Panc1 (cell line): ENCODE measurements around the gene MAPK8. TPM values are rescaled to one million over a fixed set of nuclear protein-coding genes. Genes with fewer than 3 reads are reported as not detected.

Experiments used
- ATAC-seq: fragments of 200-7000 bp; cut with Tn5 transposase; 2 replicates; pipeline ENCODE4 v1.9.1; 2020; ENCODE audit warnings: mild to moderate bottlenecking, moderate library complexity
- BruUV-seq: library from RNA; stranded (reverse); fragments of 400-500 nt; replicated peaks from 2 replicates; lab custom pipeline; 2021; lab: Mats Ljungman, UMichigan
- CTCF ChIA-PET: fragments of 300-600 bp; sonication (Branson Sonifier 250); formaldehyde crosslinking; loops from one replicate; lab custom pipeline; 2022; ENCODE audit warnings: antibody characterized with exemption; lab: Charles Lee
- POLR2A ChIA-PET: fragments of 300-600 bp; sonication (Branson Sonifier 250); formaldehyde crosslinking; loops from one replicate; lab custom pipeline; 2022; ENCODE audit warnings: antibody characterized with exemption; lab: Charles Lee
- DNase-seq: peaks from one replicate; pipeline ENCODE4 v3.0.0-alpha.2; 2010; ENCODE audit warnings: low read depth, low spot score
- H3K27ac ChIP-seq: 2 replicates; pipeline ENCODE4 v1.5.1; 2011; ENCODE audit warnings: mild to moderate bottlenecking, low read length, inconsistent platforms
- H3K27me3 ChIP-seq: fragments of 200-500 bp; sonication (Bioruptor generic); 2 replicates; pipeline ENCODE4 v1.6.0; 2014; ENCODE audit warnings: low read length, inconsistent platforms; ENCODE audit not compliant: control insufficient read depth, insufficient read depth
- H3K36me3 ChIP-seq: fragments of 200-500 bp; sonication (Bioruptor generic); 2 replicates; pipeline ENCODE4 v1.5.1; 2014; ENCODE audit warnings: inconsistent platforms, mild to moderate bottlenecking, low read length, moderate library complexity; ENCODE audit not compliant: control insufficient read depth, insufficient read depth
- H3K4me1 ChIP-seq: 2 replicates; pipeline ENCODE4 v1.5.1; 2011; ENCODE audit warnings: inconsistent platforms, mild to moderate bottlenecking, low read length, moderate library complexity; ENCODE audit not compliant: control insufficient read depth, insufficient read depth
- H3K4me3 ChIP-seq, 2 experiments: 2 replicates each; pipeline ENCODE4 v1.5.1; 2011 to 2012; ENCODE audit warnings: low read depth in 2 of 2, low read length in 2 of 2, mild to moderate bottlenecking in 2 of 2, inconsistent platforms in 1 of 2, moderate library complexity in 1 of 2
- H3K9me3 ChIP-seq: fragments of 200-500 bp; sonication (Bioruptor generic); 2 replicates; pipeline ENCODE4 v1.5.1; 2014; ENCODE audit warnings: low read depth, mild to moderate bottlenecking, inconsistent platforms, low read length, moderate library complexity; ENCODE audit not compliant: control insufficient read depth, insufficient read depth
- POLR2AphosphoS5 ChIP-seq: IDR thresholded peaks from 2 replicates; pipeline ENCODE4 v1.6.1; 2012; ENCODE audit warnings: mild to moderate bottlenecking, low read depth, low read length, moderate library complexity
- SIN3A ChIP-seq: IDR thresholded peaks from 2 replicates; pipeline ENCODE4 v1.6.1; 2012; ENCODE audit warnings: low read depth, mild to moderate bottlenecking, low read length, moderate library complexity, borderline replicate concordance; ENCODE audit not compliant: insufficient read depth
- TCF7L2 ChIP-seq: IDR thresholded peaks from 2 replicates; pipeline ENCODE4 v1.6.1; 2011; ENCODE audit warnings: mild to moderate bottlenecking, low read depth, low read length, inconsistent platforms
- in situ Hi-C: cut with HindIII; loops from 2 replicates; pipeline ENCODE4 v1.10.0; 2016; ENCODE audit warnings: low sequenced_read_pairs, low pct_unique_long_range_greater_than_20kb
- intact Hi-C: fragments of 100-400 bp; cut with micrococcal nuclease; formaldehyde crosslinking; loops from one replicate; pipeline ENCODE4 v1.10.0; 2022; ENCODE audit not compliant: unreplicated experiment
- total RNA-seq: library from RNA; stranded (reverse); gene quantifications from one replicate; pipeline ENCODE4 v1.2.1, GENCODE V29; 2021; ENCODE audit not compliant: unreplicated experiment
- TF ChIP-seq, protein P1 (sequence below), 2 experiments: IDR thresholded peaks; 2 replicates each; pipeline ENCODE4 v1.6.1; 2011 to 2012; ENCODE audit warnings: low read depth in 2 of 2, control low read depth in 1 of 2, low read length in 1 of 2, mild to moderate bottlenecking in 1 of 2, moderate library complexity in 1 of 2; ENCODE audit not compliant: insufficient read depth in 1 of 2
- TF ChIP-seq, protein P2 (sequence below): fragments of 450-650 bp; IDR thresholded peaks from 2 replicates; pipeline ENCODE4 v1.5.1; 2017; ENCODE audit warnings: mild to moderate bottlenecking

MAPK8 gene
- total RNA-seq, 1 experiment from 2014 or later: 66.6 TPM

DNA sequence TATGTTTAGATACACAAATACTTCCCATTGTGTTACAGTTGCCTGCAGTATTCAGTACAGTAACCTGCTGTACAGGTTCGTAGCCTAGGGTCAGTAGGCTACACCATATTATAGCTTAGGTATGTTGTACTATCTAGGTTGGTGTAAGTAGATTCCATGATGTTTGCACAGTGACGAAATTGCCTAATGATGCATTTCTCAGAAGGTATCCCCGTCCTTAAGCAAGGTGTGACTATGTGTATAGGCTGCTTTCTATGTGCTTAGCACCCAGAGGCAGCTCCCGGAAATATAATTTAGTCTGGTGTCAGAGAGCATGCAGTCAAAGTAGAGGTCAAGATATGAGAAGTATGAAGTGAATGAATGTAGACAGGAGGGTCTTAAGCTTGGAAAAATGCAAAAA, 9.8 kb downstream of the MAPK8 start:
- CTCF ChIA-PET: no interaction called here

DNA sequence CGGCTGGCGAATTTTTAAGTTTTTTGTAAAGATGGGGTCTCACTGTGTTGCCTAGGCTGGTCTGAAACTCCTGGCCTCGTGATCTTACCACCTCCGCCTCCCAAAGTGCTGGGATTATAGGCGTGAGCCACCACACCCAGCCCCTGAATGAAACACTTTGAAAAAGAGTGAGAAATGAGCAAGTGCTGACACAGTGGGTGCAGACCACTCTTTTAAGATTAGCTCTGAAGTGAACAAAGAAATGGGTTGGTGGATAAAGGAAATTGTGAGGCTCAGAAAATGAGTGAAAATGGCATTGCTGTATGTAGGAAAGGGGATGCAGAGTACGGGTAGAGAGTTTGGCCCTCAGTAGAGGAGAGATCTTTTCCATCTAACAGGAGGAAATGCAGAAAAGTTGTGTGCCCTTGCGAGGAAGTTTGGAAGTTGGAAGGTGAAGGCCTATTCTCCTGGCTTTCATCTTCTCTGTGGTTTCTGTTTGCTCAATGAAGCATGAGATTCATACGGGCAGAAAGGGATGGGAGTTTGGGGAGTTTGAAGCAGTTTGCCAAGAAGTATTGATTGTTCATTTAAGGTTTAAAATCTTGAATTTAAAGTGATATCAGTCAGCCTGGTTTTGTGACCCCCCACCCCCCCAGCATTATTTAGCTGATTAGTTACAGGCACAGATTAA, 11.0 kb downstream of the MAPK8 start:
- intact Hi-C loops: no loop called here
- CTCF ChIA-PET: no interaction called here
- POLR2A ChIA-PET: no interaction called here

More for the DNA sequence above, 9.8 kb downstream of the MAPK8 start:
- no peak overlapping the region for H3K27ac ChIP-seq
- no peak for DNase-seq
- in situ Hi-C loops: no loop called here
- peaks cover 13% of the 10 kb centered on the region; the same call in 1 of the 2 replicates for H3K4me1 ChIP-seq
- BruUV-seq: no TSS peak
- H3K36me3 ChIP-seq: no peaks in the 10 kb centered on the region
- no peak overlapping the region for H3K4me3 ChIP-seq
- H3K9me3 ChIP-seq: no peaks in the 10 kb centered on the region
- H3K27me3 ChIP-seq: no peaks in the 10 kb centered on the region
- TF ChIP-seq, protein P1, sequence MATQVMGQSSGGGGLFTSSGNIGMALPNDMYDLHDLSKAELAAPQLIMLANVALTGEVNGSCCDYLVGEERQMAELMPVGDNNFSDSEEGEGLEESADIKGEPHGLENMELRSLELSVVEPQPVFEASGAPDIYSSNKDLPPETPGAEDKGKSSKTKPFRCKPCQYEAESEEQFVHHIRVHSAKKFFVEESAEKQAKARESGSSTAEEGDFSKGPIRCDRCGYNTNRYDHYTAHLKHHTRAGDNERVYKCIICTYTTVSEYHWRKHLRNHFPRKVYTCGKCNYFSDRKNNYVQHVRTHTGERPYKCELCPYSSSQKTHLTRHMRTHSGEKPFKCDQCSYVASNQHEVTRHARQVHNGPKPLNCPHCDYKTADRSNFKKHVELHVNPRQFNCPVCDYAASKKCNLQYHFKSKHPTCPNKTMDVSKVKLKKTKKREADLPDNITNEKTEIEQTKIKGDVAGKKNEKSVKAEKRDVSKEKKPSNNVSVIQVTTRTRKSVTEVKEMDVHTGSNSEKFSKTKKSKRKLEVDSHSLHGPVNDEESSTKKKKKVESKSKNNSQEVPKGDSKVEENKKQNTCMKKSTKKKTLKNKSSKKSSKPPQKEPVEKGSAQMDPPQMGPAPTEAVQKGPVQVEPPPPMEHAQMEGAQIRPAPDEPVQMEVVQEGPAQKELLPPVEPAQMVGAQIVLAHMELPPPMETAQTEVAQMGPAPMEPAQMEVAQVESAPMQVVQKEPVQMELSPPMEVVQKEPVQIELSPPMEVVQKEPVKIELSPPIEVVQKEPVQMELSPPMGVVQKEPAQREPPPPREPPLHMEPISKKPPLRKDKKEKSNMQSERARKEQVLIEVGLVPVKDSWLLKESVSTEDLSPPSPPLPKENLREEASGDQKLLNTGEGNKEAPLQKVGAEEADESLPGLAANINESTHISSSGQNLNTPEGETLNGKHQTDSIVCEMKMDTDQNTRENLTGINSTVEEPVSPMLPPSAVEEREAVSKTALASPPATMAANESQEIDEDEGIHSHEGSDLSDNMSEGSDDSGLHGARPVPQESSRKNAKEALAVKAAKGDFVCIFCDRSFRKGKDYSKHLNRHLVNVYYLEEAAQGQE (IDR thresholded peaks at IDR 0.05; ENCODE audit: insufficient read depth in 1 of 2, low read depth in 2 of 2, low read length in 1 of 2): no peak
- TF ChIP-seq TCF7L2: no peak
- TF ChIP-seq POLR2AphosphoS5: no peak
- TF ChIP-seq, protein P2, sequence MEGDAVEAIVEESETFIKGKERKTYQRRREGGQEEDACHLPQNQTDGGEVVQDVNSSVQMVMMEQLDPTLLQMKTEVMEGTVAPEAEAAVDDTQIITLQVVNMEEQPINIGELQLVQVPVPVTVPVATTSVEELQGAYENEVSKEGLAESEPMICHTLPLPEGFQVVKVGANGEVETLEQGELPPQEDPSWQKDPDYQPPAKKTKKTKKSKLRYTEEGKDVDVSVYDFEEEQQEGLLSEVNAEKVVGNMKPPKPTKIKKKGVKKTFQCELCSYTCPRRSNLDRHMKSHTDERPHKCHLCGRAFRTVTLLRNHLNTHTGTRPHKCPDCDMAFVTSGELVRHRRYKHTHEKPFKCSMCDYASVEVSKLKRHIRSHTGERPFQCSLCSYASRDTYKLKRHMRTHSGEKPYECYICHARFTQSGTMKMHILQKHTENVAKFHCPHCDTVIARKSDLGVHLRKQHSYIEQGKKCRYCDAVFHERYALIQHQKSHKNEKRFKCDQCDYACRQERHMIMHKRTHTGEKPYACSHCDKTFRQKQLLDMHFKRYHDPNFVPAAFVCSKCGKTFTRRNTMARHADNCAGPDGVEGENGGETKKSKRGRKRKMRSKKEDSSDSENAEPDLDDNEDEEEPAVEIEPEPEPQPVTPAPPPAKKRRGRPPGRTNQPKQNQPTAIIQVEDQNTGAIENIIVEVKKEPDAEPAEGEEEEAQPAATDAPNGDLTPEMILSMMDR: no peak
- no peak for TF ChIP-seq SIN3A
- intact Hi-C loops: no loop called here
- POLR2A ChIA-PET: no interaction called here
- ATAC-seq: no peak

More for the DNA sequence above, 11.0 kb downstream of the MAPK8 start:
- Histone ChIP-seq H3K4me3 (no peak overlapping the region), H3K9me3 (no peaks in the 10 kb centered on the region), H3K27me3 (no peaks in the 10 kb centered on the region), H3K36me3 (no peaks in the 10 kb centered on the region), H3K4me1 (peaks cover under 1% of the 10 kb centered on the region; the same call in 1 of the 2 replicates), H3K27ac (no peak overlapping the region)
- in situ Hi-C loops: no loop called here
- BruUV-seq: no TSS peak
- DNase-seq (no peak), ATAC-seq (no peak)
- TF ChIP-seq, protein P2: no peak
- TF ChIP-seq POLR2AphosphoS5: no peak
- TF ChIP-seq TCF7L2: no peak
- TF ChIP-seq SIN3A: no peak
- TF ChIP-seq, protein P1 (IDR thresholded peaks at IDR 0.05; ENCODE audit: insufficient read depth in 1 of 2, low read depth in 2 of 2, low read length in 1 of 2): no peak
